ENCODE measurements around the gene GDPD3. TPM values are rescaled to one million over a fixed set of nuclear protein-coding genes. Genes with fewer than 3 reads are reported as not detected.

The GDPD3 gene
- total RNA-seq, 2 experiments from 2014 or later = 11.8 to 13.2 TPM

- no peaks in the 10 kb centered on the region for H3K9me3 Mint-ChIP-seq
- H3K27me3 Mint-ChIP-seq = no peaks in the 10 kb centered on the region
- H3K36me3 Mint-ChIP-seq (ENCODE audit: low read depth) = peaks cover 53% of the 10 kb centered on the region
- DNase-seq = no peak
- H3K4me3 Mint-ChIP-seq = peak overlapping the region; percentile 99
- H3K4me1 Mint-ChIP-seq = peaks cover 41% of the 10 kb centered on the region
- peak overlapping the region; percentile 99 for H3K27ac Mint-ChIP-seq
- CTCF ChIA-PET = interaction anchor here (0.7 to 4.1 kb wide), 8 partner anchors 9 to 310 kb away, joined by 3 to 39 read pairs (median 4); partner anchors contain the start of genes TAOK2, TBX6 and TLCD3B
- POLR2A ChIA-PET = interaction anchor here (0.9 to 1.8 kb wide), 6 partner anchors 10 to 26 kb away, joined by 3 to 8 read pairs (median 5); partner anchors contain the start of genes PPP4C and TBX6
Observed at GRCh38 chr16:30065943-30066760, 47.2 kb downstream of the GDPD3 start.

DNA sequence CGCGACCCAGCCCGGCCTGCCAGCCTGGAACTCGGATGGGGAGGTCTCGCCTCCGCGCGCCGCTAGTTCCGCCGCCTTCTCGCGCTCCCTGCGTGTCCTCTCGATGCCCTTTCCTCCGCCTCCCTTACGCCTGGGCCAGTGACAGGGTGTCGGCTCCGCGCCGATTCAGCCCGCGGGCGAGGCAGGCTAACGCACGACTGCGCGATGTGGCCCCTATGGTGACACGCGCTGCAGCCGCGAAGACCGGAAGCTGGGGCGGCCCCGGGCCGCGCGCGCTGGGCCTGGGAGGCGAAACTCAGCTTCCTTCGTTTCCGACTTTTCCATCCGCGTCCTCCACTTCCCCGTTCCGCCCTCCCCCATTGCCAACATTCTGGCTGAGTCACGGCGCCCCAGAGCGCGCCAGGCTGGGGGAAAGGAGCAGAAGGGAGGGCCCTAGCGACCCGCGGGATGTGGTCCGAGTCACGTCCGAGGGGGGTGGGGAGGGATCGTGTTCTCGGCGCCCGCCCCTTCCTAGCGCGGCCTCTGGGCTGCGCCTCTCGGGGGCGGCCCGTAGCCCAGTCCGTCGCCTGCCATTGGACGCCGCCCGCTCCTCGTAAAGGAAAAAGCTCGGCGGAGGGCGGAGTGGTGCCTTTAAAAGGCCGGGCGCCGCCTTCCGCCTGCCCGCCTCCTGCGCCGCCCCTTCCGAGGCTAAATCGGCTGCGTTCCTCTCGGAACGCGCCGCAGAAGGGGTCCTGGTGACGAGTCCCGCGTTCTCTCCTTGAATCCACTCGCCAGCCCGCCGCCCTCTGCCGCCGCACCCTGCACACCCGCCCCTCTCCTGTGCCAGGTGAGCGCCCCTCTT, 48.0 kb downstream of the GDPD3 start, which contains the start of gene ALDOA:
Gene ALDOA (plus strand): TSS at position 659 of the 841 bp plus-strand sequence. CDS start 1,138 bp downstream, outside the sequence.
- ChIA-PET POLR2A (interaction anchor here (0.6 to 1.8 kb wide), 8 partner anchors 10 to 103 kb away, joined by 3 to 8 read pairs (median 4); partner anchors contain the start of genes PPP4C, TBX6 and TMEM219), CTCF (interaction anchor here (1.0 to 4.1 kb wide), 8 partner anchors 10 to 311 kb away, joined by 3 to 39 read pairs (median 4); partner anchors contain the start of genes TAOK2, TBX6 and TLCD3B)
- H3K27ac Mint-ChIP-seq = peak within 1 kb of the TSS; percentile 99
- H3K36me3 Mint-ChIP-seq (ENCODE audit: low read depth) = peaks cover 54% of the 10 kb centered on the region
- H3K4me3 Mint-ChIP-seq = peak within 1 kb of the TSS; percentile 99
- H3K27me3 Mint-ChIP-seq = no peaks in the 10 kb centered on the region
- DNase-seq = peak; percentile 96
- H3K4me1 Mint-ChIP-seq = peaks cover 41% of the 10 kb centered on the region
- H3K9me3 Mint-ChIP-seq = no peaks in the 10 kb centered on the region

DNA sequence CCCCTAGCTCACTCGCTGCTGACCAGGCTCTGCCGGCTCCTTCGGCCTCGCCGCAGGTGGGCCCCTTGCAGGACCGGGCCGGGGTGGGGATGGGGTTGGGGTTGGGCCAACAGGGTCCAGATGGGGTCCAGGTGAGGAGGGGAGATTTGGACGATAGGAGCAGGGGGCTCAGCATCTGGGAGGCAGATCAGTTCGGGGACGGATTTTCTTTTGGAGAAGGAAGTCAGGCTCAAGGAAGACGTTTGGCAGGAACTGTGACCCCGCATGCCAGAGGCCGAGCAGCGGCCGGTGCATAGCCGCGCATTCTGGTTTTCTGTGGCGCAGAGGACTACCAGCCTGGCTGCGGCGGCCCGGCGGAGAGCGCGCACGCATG, 48.6 kb downstream of the GDPD3 start:
- POLR2A ChIA-PET = interaction anchor here (0.6 to 1.8 kb wide), 4 partner anchors 11 to 27 kb away, joined by 3 to 7 read pairs (median 4); partner anchors contain the start of gene TBX6
- CTCF ChIA-PET = interaction anchor here (1.2 to 4.1 kb wide), 5 partner anchors 9 to 78 kb away, joined by 3 to 39 read pairs (median 5); partner anchors contain the start of genes TBX6 and TLCD3B
- Mint-ChIP-seq H3K4me1 (peaks cover 39% of the 10 kb centered on the region), H3K27ac (peak overlapping the region; percentile 99), H3K27me3 (no peaks in the 10 kb centered on the region), H3K9me3 (no peaks in the 10 kb centered on the region), H3K36me3 (ENCODE audit: low read depth) (peaks cover 48% of the 10 kb centered on the region), H3K4me3 (peak overlapping the region; percentile 99)
- DNase-seq = no peak

DNA sequence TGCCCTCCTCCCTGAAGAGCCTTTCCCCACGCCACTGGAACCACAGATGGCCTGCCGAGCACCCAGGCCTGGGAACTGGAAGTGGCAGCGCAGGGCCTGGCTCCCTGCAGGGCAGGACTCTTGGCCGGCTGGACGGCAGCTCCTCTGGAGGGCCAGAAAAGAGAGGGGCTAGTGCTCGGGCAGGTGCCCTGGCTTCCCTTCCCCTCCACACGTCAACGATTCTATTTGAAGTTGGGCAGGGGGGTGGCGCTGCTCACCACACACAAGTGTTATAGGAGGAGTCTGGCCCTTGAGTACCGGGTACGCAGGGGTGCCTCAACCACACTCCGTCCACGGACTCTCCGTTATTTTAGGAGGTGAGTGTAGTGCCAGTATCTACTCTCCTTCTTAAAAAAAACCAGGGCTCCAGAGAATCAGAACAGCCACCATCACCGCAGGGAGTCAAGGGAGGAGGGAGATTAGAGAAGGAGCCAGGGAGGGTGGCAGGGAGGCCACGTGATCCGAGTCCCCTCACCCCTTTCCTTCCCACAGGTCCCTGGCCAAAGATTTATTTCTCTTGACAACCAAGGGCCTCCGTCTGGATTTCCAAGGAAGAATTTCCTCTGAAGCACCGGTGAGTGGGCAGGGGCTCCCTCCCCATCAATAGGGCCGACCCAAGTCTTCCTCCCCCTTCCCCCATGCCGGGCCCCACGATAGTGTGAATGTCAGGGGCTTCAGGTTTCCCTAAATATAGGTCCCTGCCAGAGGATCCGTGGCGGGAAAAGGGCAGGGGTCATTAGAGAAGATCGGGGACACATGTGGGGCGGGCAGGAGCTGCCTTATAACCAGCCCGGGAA, 49.2 kb downstream of the GDPD3 start:
- peaks cover 33% of the 10 kb centered on the region for H3K4me1 Mint-ChIP-seq
- peak overlapping the region; percentile 99 for H3K27ac Mint-ChIP-seq
- H3K9me3 Mint-ChIP-seq = no peaks in the 10 kb centered on the region
- POLR2A ChIA-PET = interaction anchor here (1.5 to 1.8 kb wide), 2 partner anchors 11 to 28 kb away, joined by 4 to 7 read pairs; partner anchors contain the start of gene TBX6
- H3K4me3 Mint-ChIP-seq = peak overlapping the region; percentile 99
- CTCF ChIA-PET = interaction anchor here (0.7 to 4.1 kb wide), 9 partner anchors 9 to 346 kb away, joined by 3 to 39 read pairs (median 5); partner anchors contain the start of genes TBX6 and TLCD3B
- H3K27me3 Mint-ChIP-seq = no peaks in the 10 kb centered on the region
- DNase-seq = peak; percentile 75
- peaks cover 42% of the 10 kb centered on the region for H3K36me3 Mint-ChIP-seq (ENCODE audit: low read depth)

GRCh38 chr16:30063278-30063892, 50.0 kb downstream of the GDPD3 start:
- Mint-ChIP-seq H3K4me3 (peak overlapping the region; percentile 99), H3K27me3 (no peaks in the 10 kb centered on the region), H3K4me1 (peaks cover 27% of the 10 kb centered on the region), H3K27ac (peak overlapping the region; percentile 99), H3K9me3 (no peaks in the 10 kb centered on the region), H3K36me3 (ENCODE audit: low read depth) (peaks cover 34% of the 10 kb centered on the region)
- ChIA-PET POLR2A (interaction anchor here (0.6 kb wide), 2 partner anchors 12 to 388 kb away, joined by 3 to 6 read pairs; no protein-coding TSS in a partner anchor), CTCF (interaction anchor here (0.6 to 3.0 kb wide), 7 partner anchors 8 to 346 kb away, joined by 3 to 19 read pairs (median 4); partner anchors contain the start of gene TBX6)
- DNase-seq = no peak

GRCh38 chr16:30060836-30061554, 52.3 kb downstream of the GDPD3 start:
- POLR2A ChIA-PET = no interaction called here

DNA sequence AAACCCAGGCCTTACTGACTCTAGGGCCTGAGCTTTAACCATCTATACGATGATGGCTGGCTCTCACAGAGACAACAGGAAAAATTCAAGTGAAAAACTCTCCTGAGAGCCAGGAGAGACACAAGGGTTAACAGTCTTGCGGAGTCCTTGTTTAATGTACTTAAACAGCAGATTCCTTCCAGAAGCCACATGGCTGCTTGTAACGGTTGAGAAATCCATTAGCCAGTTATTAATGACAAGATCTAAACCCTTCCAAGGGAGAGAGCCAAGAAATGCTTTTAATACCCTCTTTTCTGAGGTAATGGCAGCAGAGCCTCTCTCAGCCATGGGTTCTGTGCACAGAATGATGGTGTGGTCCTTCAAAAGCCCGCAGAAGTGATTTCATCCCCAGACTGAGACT, 53.0 kb downstream of the GDPD3 start:
- Mint-ChIP-seq H3K27me3 (no peaks in the 10 kb centered on the region), H3K9me3 (no peaks in the 10 kb centered on the region), H3K36me3 (ENCODE audit: low read depth) (peaks cover 11% of the 10 kb centered on the region), H3K4me1 (peaks cover 16% of the 10 kb centered on the region), H3K4me3 (no peak overlapping the region), H3K27ac (no peak overlapping the region)
- CTCF ChIA-PET = interaction anchor here (0.6 kb wide), 1 partner anchor 1489 kb away, joined by 3 read pairs; no protein-coding TSS in a partner anchor
- POLR2A ChIA-PET = no interaction called here
- DNase-seq = no peak

More at GRCh38 chr16:30060836-30061554, 52.3 kb downstream of the GDPD3 start:
- Mint-ChIP-seq H3K36me3 (ENCODE audit: low read depth) (peaks cover 13% of the 10 kb centered on the region), H3K9me3 (no peaks in the 10 kb centered on the region), H3K27ac (no peak overlapping the region), H3K4me3 (no peak overlapping the region), H3K27me3 (no peaks in the 10 kb centered on the region), H3K4me1 (peaks cover 12% of the 10 kb centered on the region)
- DNase-seq = no peak
- CTCF ChIA-PET = interaction anchor here (1.3 kb wide), 1 partner anchor 348 kb away, joined by 4 read pairs; no protein-coding TSS in a partner anchor

- Mint-ChIP-seq H3K27ac (peak overlapping the region; percentile 67), H3K9me3 (no peaks in the 10 kb centered on the region), H3K4me3 (peak overlapping the region; percentile 37), H3K36me3 (ENCODE audit: low read depth) (peaks cover 7% of the 10 kb centered on the region), H3K27me3 (peaks cover 2% of the 10 kb centered on the region), H3K4me1 (peaks cover 40% of the 10 kb centered on the region)
- DNase-seq = peak; percentile 58
- ChIA-PET CTCF (interaction anchor here (0.5 to 2.1 kb wide), 17 partner anchors 9 to 915 kb away, joined by 3 to 19 read pairs (median 4); partner anchors contain the start of genes ALDOA, CORO1A, DCTPP1 and HIRIP3), POLR2A (interaction anchor here (1.1 kb wide), 1 partner anchor 11 kb away, joined by 8 read pairs; the partner anchor contains the start of gene ALDOA)
Observed at GRCh38 chr16:30054959-30055553, 58.3 kb downstream of the GDPD3 start.

Measured in activated CD4-positive, alpha-beta T cell treated with anti-CD3 and anti-CD28 coated beads, Interleukin-2, amount 10 ng/mL, durations not matched to agents 7 days and 5 days (primary cell).